ENCODE measurements around the gene GABRA1.

The GABRA1 gene

DNA sequence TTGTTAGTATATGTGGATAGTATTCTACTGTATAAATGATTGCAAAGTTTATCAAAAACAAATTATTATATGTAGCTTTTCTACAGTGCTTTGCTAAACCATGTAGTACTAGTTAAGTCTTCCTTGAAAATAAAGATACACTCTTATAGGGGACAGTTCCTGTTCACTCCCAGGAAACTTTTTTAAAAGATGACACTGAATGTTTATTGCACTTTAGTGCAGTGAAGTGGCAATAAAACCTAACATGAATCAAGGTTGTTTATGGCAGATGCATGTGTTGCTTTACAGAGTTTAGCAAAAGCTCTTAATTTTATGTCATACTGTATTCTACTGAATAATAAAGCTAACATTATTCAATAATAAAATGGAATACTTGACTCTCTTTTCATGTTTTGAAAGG, 51.7 kb downstream of the GABRA1 start:
- ChIA-PET POLR2A (no interaction called here), CTCF (no interaction called here)
- no peaks in the 10 kb centered on the region for H3K36me3 ChIP-seq (ENCODE audit: control insufficient read depth in 4 of 4, insufficient read depth in 4 of 4, low read length in 3 of 4)

DNA sequence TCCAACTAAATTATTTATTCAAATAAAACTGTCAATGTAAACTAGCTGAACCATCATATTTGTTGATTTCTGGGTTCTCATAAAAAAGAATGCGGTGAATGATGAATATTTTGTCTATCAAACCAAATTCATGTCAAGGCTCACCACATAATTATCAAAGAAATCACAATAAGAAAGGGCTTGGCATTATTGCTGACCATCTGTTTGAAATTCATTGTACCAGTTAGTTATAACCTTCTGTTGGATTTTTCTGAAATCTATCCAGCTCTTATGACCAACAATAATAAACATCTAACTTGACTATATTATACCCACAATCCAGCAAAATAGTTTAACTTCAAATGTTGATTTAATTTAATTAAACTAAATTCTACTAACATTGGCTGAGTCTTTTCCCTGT, 53.1 kb downstream of the GABRA1 start:
- H3K4me1 ChIP-seq (ENCODE audit: control extremely low read depth in 1 of 4, control insufficient read depth in 4 of 4, insufficient read depth in 4 of 4, low read length in 3 of 4): no peaks in the 10 kb centered on the region
- CTCF ChIA-PET: interaction anchor here (1.5 kb wide), 1 partner anchor 10 kb away, joined by 3 read pairs; no protein-coding TSS in a partner anchor
- no peaks in the 10 kb centered on the region for H3K36me3 ChIP-seq (ENCODE audit: control insufficient read depth in 4 of 4, insufficient read depth in 4 of 4, low read length in 3 of 4)
- POLR2A ChIA-PET: no interaction called here
- H3K27ac ChIP-seq (ENCODE audit: insufficient read depth in 1 of 2, low read depth in 1 of 2, low read length in 2 of 2, poor library complexity in 1 of 2, severe bottlenecking in 2 of 2): no peak overlapping the region
- no peaks in the 10 kb centered on the region for H3K9me3 ChIP-seq (ENCODE audit: control extremely low read depth in 1 of 5, control insufficient read depth in 4 of 5, insufficient read depth in 2 of 5, low read depth in 1 of 5, low read length in 4 of 5)
- H3K4me3 ChIP-seq (ENCODE audit: control insufficient read depth in 1 of 7, extremely low read depth in 1 of 7, insufficient read depth in 4 of 7, low read depth in 2 of 7, low read length in 6 of 7): no peak overlapping the region
- no CpG with 5 or more reads among the region's 1 CpG for WGBS (ENCODE audit: insufficient coverage)
- no peaks in the 10 kb centered on the region for H3K27me3 ChIP-seq (replicated peaks in 2 of 5; ENCODE audit: control insufficient read depth in 4 of 5, insufficient read depth in 5 of 5, low read length in 4 of 5)
- DNase-seq: no peak

More for the DNA sequence above, 51.7 kb downstream of the GABRA1 start:
- no peaks in the 10 kb centered on the region for H3K27me3 ChIP-seq (replicated peaks in 2 of 5; ENCODE audit: control insufficient read depth in 4 of 5, insufficient read depth in 5 of 5, low read length in 4 of 5)
- H3K9me3 ChIP-seq (ENCODE audit: control extremely low read depth in 1 of 5, control insufficient read depth in 4 of 5, insufficient read depth in 2 of 5, low read depth in 1 of 5, low read length in 4 of 5): no peaks in the 10 kb centered on the region
- H3K27ac ChIP-seq (ENCODE audit: insufficient read depth in 1 of 2, low read depth in 1 of 2, low read length in 2 of 2, poor library complexity in 1 of 2, severe bottlenecking in 2 of 2): no peak overlapping the region
- no peaks in the 10 kb centered on the region for H3K4me1 ChIP-seq (ENCODE audit: control extremely low read depth in 1 of 4, control insufficient read depth in 4 of 4, insufficient read depth in 4 of 4, low read length in 3 of 4)
- DNase-seq: no peak
- no peak overlapping the region for H3K4me3 ChIP-seq (ENCODE audit: control insufficient read depth in 1 of 7, extremely low read depth in 1 of 7, insufficient read depth in 4 of 7, low read depth in 2 of 7, low read length in 6 of 7)

DNA sequence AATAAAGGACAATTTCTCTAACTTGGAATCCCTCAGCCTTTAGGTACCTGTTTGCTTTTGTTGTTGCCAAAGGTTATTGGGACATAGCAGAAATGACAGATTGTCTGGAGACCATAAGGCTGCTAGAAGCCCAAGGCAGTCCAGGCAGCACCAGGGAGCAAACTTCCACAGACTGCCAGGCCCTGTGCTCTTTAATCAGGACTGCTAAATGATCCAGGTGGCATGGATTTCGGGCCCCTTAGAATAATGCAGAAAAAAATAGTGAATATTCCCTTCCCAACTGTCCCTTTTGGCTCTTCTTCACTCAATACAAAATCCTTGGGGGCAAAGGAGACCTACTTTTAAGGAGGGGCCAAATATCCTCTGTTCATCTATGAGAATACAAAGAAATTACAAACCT, 73.9 kb downstream of the GABRA1 start:
- Histone ChIP-seq H3K36me3 (ENCODE audit: control insufficient read depth in 4 of 4, insufficient read depth in 4 of 4, low read length in 3 of 4) (no peaks in the 10 kb centered on the region), H3K4me1 (ENCODE audit: control extremely low read depth in 1 of 4, control insufficient read depth in 4 of 4, insufficient read depth in 4 of 4, low read length in 3 of 4) (no peaks in the 10 kb centered on the region), H3K27me3 (replicated peaks in 2 of 5; ENCODE audit: control insufficient read depth in 4 of 5, insufficient read depth in 5 of 5, low read length in 4 of 5) (no peaks in the 10 kb centered on the region), H3K9me3 (ENCODE audit: control extremely low read depth in 1 of 5, control insufficient read depth in 4 of 5, insufficient read depth in 2 of 5, low read depth in 1 of 5, low read length in 4 of 5) (no peaks in the 10 kb centered on the region), H3K4me3 (ENCODE audit: control insufficient read depth in 1 of 7, extremely low read depth in 1 of 7, insufficient read depth in 4 of 7, low read depth in 2 of 7, low read length in 6 of 7) (no peak overlapping the region), H3K27ac (ENCODE audit: insufficient read depth in 1 of 2, low read depth in 1 of 2, low read length in 2 of 2, poor library complexity in 1 of 2, severe bottlenecking in 2 of 2) (no peak overlapping the region)
- CTCF ChIA-PET: no interaction called here
- POLR2A ChIA-PET: no interaction called here
- no peak for DNase-seq
- WGBS (ENCODE audit: insufficient coverage): 67% methylated on average over 1 of the region's 1 CpG

DNA sequence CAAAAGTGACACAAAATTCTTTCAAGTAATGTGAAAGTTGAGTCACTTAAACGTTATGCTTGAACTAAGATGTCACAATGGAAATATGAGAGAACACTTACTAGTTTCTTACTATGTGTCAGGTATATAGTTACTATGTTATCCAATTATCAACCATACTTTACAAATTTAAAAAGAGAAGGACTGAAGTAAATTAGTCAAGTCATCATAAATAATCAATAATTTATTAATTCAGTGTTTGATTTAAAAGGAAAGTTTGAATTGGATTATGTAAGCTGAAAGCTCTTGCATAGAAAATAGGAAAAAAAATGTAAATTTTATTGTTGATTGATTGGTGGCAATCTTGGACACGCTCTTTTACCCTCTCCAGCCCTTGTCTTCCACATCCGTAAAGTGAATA, 76.3 kb downstream of the GABRA1 start:
- no peak for DNase-seq
- no peak overlapping the region for H3K4me3 ChIP-seq (ENCODE audit: control insufficient read depth in 1 of 7, extremely low read depth in 1 of 7, insufficient read depth in 4 of 7, low read depth in 2 of 7, low read length in 6 of 7)

DNA sequence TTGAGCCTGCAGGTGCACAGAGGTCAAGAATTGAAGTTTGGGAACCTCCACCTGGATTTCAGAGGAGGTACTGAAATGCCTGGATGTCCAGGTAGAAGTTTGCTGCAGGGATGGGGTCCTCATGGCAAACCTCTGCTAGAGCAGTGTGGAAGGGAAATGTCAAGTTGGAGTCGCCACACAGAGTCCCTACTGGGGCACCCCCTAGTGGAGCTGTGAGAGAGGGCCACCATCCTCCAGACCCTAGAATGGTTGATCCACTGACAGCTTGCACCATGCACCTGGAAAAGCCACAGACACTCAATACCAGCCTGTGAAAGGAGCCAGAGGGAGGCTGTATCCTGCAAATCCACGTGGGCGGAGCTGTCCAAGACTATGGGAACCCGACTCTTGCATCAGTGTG, 78.0 kb downstream of the GABRA1 start:
- Histone ChIP-seq H3K27me3 (replicated peaks in 2 of 5; ENCODE audit: control insufficient read depth in 4 of 5, insufficient read depth in 5 of 5, low read length in 4 of 5) (no peaks in the 10 kb centered on the region), H3K27ac (ENCODE audit: insufficient read depth in 1 of 2, low read depth in 1 of 2, low read length in 2 of 2, poor library complexity in 1 of 2, severe bottlenecking in 2 of 2) (no peak overlapping the region), H3K4me1 (ENCODE audit: control extremely low read depth in 1 of 4, control insufficient read depth in 4 of 4, insufficient read depth in 4 of 4, low read length in 3 of 4) (no peaks in the 10 kb centered on the region), H3K9me3 (ENCODE audit: control extremely low read depth in 1 of 5, control insufficient read depth in 4 of 5, insufficient read depth in 2 of 5, low read depth in 1 of 5, low read length in 4 of 5) (no peaks in the 10 kb centered on the region), H3K36me3 (ENCODE audit: control insufficient read depth in 4 of 4, insufficient read depth in 4 of 4, low read length in 3 of 4) (no peaks in the 10 kb centered on the region), H3K4me3 (ENCODE audit: control insufficient read depth in 1 of 7, extremely low read depth in 1 of 7, insufficient read depth in 4 of 7, low read depth in 2 of 7, low read length in 6 of 7) (no peak overlapping the region)
- DNase-seq: no peak
- ChIA-PET POLR2A (no interaction called here), CTCF (no interaction called here)
- 85% methylated on average over 4 of the region's 4 CpGs for WGBS (ENCODE audit: insufficient coverage)

More for the DNA sequence above, 76.3 kb downstream of the GABRA1 start:
- no peaks in the 10 kb centered on the region for H3K9me3 ChIP-seq (ENCODE audit: control extremely low read depth in 1 of 5, control insufficient read depth in 4 of 5, insufficient read depth in 2 of 5, low read depth in 1 of 5, low read length in 4 of 5)
- POLR2A ChIA-PET: no interaction called here
- no peaks in the 10 kb centered on the region for H3K4me1 ChIP-seq (ENCODE audit: control extremely low read depth in 1 of 4, control insufficient read depth in 4 of 4, insufficient read depth in 4 of 4, low read length in 3 of 4)
- H3K27ac ChIP-seq (ENCODE audit: insufficient read depth in 1 of 2, low read depth in 1 of 2, low read length in 2 of 2, poor library complexity in 1 of 2, severe bottlenecking in 2 of 2): no peak overlapping the region
- CTCF ChIA-PET: no interaction called here
- H3K36me3 ChIP-seq (ENCODE audit: control insufficient read depth in 4 of 4, insufficient read depth in 4 of 4, low read length in 3 of 4): no peaks in the 10 kb centered on the region
- no CpG with 5 or more reads among the region's 3 CpGs for WGBS (ENCODE audit: insufficient coverage)
- no peaks in the 10 kb centered on the region for H3K27me3 ChIP-seq (replicated peaks in 2 of 5; ENCODE audit: control insufficient read depth in 4 of 5, insufficient read depth in 5 of 5, low read length in 4 of 5)

DNA sequence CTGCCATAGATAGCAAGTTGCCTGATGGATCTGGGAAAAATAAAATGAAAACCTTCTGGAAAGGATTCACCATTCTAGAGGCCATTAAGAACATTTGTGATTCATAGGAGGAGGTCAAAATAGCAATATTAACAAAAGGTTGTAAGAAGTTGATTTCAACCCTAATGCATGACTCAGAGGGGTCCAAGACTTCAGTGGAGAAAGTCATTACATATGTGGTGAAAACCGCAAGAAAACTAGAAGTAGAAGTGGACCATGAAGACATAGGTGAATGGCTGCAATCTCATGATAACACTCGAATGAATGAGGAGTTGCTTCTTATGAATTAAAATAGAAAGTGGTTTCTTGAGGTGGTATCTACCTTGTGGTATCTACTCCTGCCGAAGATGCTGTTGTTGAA, 86.6 kb downstream of the GABRA1 start:
- POLR2A ChIA-PET: no interaction called here
- H3K27me3 ChIP-seq (replicated peaks in 2 of 5; ENCODE audit: control insufficient read depth in 4 of 5, insufficient read depth in 5 of 5, low read length in 4 of 5): no peaks in the 10 kb centered on the region

DNA sequence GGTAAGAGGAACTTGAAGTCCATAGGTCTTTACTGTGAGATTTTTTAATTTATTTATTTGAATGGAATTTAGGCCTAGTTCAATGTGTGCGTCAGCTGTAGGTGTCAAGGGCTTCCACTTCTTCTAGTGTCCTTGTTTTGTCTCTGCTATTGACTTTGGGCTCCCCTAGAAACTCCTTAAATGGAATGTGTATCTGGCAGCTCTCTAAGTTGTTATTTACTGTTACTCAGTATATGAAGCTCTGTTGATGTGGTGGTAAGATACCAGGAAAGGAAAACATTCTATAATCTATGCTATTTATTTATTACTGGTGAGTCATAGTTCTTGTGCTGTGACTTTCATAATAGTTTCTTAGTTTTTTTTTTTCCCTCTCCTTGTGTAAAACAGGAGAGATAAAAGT, 97.1 kb downstream of the GABRA1 start:
- Histone ChIP-seq H3K36me3 (ENCODE audit: control insufficient read depth in 4 of 4, insufficient read depth in 4 of 4, low read length in 3 of 4) (no peaks in the 10 kb centered on the region), H3K9me3 (ENCODE audit: control extremely low read depth in 1 of 5, control insufficient read depth in 4 of 5, insufficient read depth in 2 of 5, low read depth in 1 of 5, low read length in 4 of 5) (no peaks in the 10 kb centered on the region), H3K4me1 (ENCODE audit: control extremely low read depth in 1 of 4, control insufficient read depth in 4 of 4, insufficient read depth in 4 of 4, low read length in 3 of 4) (no peaks in the 10 kb centered on the region), H3K27ac (ENCODE audit: insufficient read depth in 1 of 2, low read depth in 1 of 2, low read length in 2 of 2, poor library complexity in 1 of 2, severe bottlenecking in 2 of 2) (no peak overlapping the region), H3K27me3 (replicated peaks in 2 of 5; ENCODE audit: control insufficient read depth in 4 of 5, insufficient read depth in 5 of 5, low read length in 4 of 5) (no peaks in the 10 kb centered on the region), H3K4me3 (ENCODE audit: control insufficient read depth in 1 of 7, extremely low read depth in 1 of 7, insufficient read depth in 4 of 7, low read depth in 2 of 7, low read length in 6 of 7) (no peak overlapping the region)
- no CpG with 5 or more reads among the region's 1 CpG for WGBS (ENCODE audit: insufficient coverage)
- DNase-seq: no peak
- POLR2A ChIA-PET: no interaction called here
- CTCF ChIA-PET: no interaction called here

More for the DNA sequence above, 86.6 kb downstream of the GABRA1 start:
- CTCF ChIA-PET: interaction anchor here (0.7 kb wide), 1 partner anchor 50 kb away, joined by 3 read pairs; no protein-coding TSS in a partner anchor
- Histone ChIP-seq H3K27ac (ENCODE audit: insufficient read depth in 1 of 2, low read depth in 1 of 2, low read length in 2 of 2, poor library complexity in 1 of 2, severe bottlenecking in 2 of 2) (no peak overlapping the region), H3K4me1 (ENCODE audit: control extremely low read depth in 1 of 4, control insufficient read depth in 4 of 4, insufficient read depth in 4 of 4, low read length in 3 of 4) (no peaks in the 10 kb centered on the region), H3K9me3 (ENCODE audit: control extremely low read depth in 1 of 5, control insufficient read depth in 4 of 5, insufficient read depth in 2 of 5, low read depth in 1 of 5, low read length in 4 of 5) (no peaks in the 10 kb centered on the region), H3K36me3 (ENCODE audit: control insufficient read depth in 4 of 4, insufficient read depth in 4 of 4, low read length in 3 of 4) (no peaks in the 10 kb centered on the region), H3K4me3 (ENCODE audit: control insufficient read depth in 1 of 7, extremely low read depth in 1 of 7, insufficient read depth in 4 of 7, low read depth in 2 of 7, low read length in 6 of 7) (no peak overlapping the region)
- 97% methylated on average over 3 of the region's 3 CpGs for WGBS (ENCODE audit: insufficient coverage)
- no peak for DNase-seq
